HEK293 (cell line): ENCODE results near the gene PHPT1.
A peak's percentile ranks its signal among the peaks of the same experiment; 100 is the strongest.
"Not testable (repeated sequence)": the region's sequence is repeated elsewhere in the genome, so short reads cannot be mapped to it uniquely, and the experiment has no call there.

Source experiments
- CTCF ChIA-PET: fragments of 350-600 bp; formaldehyde crosslinking; extraction: SDS; loops from one replicate; lab custom pipeline; 2021; ENCODE audit warnings: antibody characterized with exemption; lab: Yijun Ruan, JAX
- POLR2A ChIA-PET: fragments of 300-600 bp; formaldehyde crosslinking; extraction: SDS; loops from one replicate; lab custom pipeline; 2020; ENCODE audit warnings: antibody characterized with exemption, inconsistent platforms; lab: Yijun Ruan, JAX
- H3K27ac ChIP-seq: fragments of 200-500 bp; sonication (Bioruptor generic); 2 replicates; pipeline ENCODE4 v1.5.1; 2014; ENCODE audit warnings: low read depth, low read length, control low read depth, inconsistent platforms; ENCODE audit errors: extremely low read depth
- H3K36me3 ChIP-seq, 2 experiments: fragments of 200-500 bp in 1 of 2; sonication (Bioruptor generic) in 1 of 2; 1 replicate in 1 of 2; 2 replicates in 1 of 2; pipeline ENCODE4 v1.5.1; 2014 to 2017; ENCODE audit warnings: inconsistent platforms in 2 of 2, low read length in 2 of 2; ENCODE audit not compliant: control insufficient read depth in 2 of 2, insufficient read depth in 1 of 2
- H3K4me1 ChIP-seq: fragments of 200-500 bp; sonication (Bioruptor generic); 2 replicates; pipeline ENCODE4 v1.5.1; 2014; ENCODE audit warnings: mild to moderate bottlenecking, low read length, inconsistent platforms; ENCODE audit not compliant: control insufficient read depth, insufficient read depth
- H3K4me3 ChIP-seq: 2 replicates; pipeline ENCODE4 v1.5.1; 2011; ENCODE audit warnings: low read depth, mild to moderate bottlenecking, control low read depth, low read length, moderate library complexity
- H3K9me3 ChIP-seq: fragments of 200-500 bp; sonication (Bioruptor generic); 2 replicates; pipeline ENCODE4 v1.5.1; 2014; ENCODE audit warnings: low read depth, low read length, inconsistent platforms; ENCODE audit not compliant: control insufficient read depth, insufficient read depth
- GLIS1 ChIP-seq: fragments of 450-650 bp; formaldehyde crosslinking; IDR thresholded peaks from 2 replicates; pipeline ENCODE4 v1.5.1; 2016; ENCODE audit warnings: missing biosample characterization, missing genetic modification characterization
- ZIC2 ChIP-seq: fragments of 450-650 bp; formaldehyde crosslinking; IDR thresholded peaks from 2 replicates; pipeline ENCODE4 v1.5.1; 2016; ENCODE audit warnings: missing biosample characterization, missing genetic modification characterization
- ZNF10 ChIP-seq: fragments of 450-650 bp; formaldehyde crosslinking; IDR thresholded peaks from 2 replicates; pipeline ENCODE4 v1.5.1; 2017; ENCODE audit warnings: missing biosample characterization, missing genetic modification characterization
- ZNF114 ChIP-seq: fragments of 450-650 bp; formaldehyde crosslinking; IDR thresholded peaks from 2 replicates; pipeline ENCODE4 v1.5.0; 2017; ENCODE audit warnings: missing biosample characterization, missing genetic modification characterization
- ZNF341 ChIP-seq: fragments of 450-650 bp; formaldehyde crosslinking; IDR thresholded peaks from 2 replicates; pipeline ENCODE4; 2016; ENCODE audit warnings: low read depth, missing biosample characterization, missing genetic modification characterization
- ZNF394 ChIP-seq: fragments of 450-650 bp; formaldehyde crosslinking; IDR thresholded peaks from 2 replicates; pipeline ENCODE4 v1.5.1; 2016; ENCODE audit warnings: missing biosample characterization, missing genetic modification characterization, mild to moderate bottlenecking, moderate library complexity, borderline replicate concordance
- ZNF433 ChIP-seq: fragments of 450-650 bp; formaldehyde crosslinking; IDR thresholded peaks from 2 replicates; pipeline ENCODE4 v1.5.1; 2016; ENCODE audit warnings: missing biosample characterization, missing genetic modification characterization, low read depth
- ZNF501 ChIP-seq: fragments of 450-650 bp; formaldehyde crosslinking; IDR thresholded peaks from 2 replicates; pipeline ENCODE4 v1.5.1; 2016; ENCODE audit warnings: missing biosample characterization, missing genetic modification characterization
- ZNF549 ChIP-seq: fragments of 450-650 bp; IDR thresholded peaks from 2 replicates; pipeline ENCODE4 v1.5.1; 2018; ENCODE audit warnings: missing biosample characterization, missing genetic modification characterization, mild to moderate bottlenecking, inconsistent platforms, moderate library complexity
- ZNF600 ChIP-seq: fragments of 450-650 bp; formaldehyde crosslinking; IDR thresholded peaks from 2 replicates; pipeline ENCODE4 v1.5.1; 2016; ENCODE audit warnings: missing biosample characterization, missing genetic modification characterization
- ZNF660 ChIP-seq: fragments of 450-650 bp; IDR thresholded peaks from 2 replicates; pipeline ENCODE4 v1.5.1; 2018; ENCODE audit warnings: missing biosample characterization, mild to moderate bottlenecking, missing genetic modification characterization
- ZNF777 ChIP-seq: fragments of 450-650 bp; formaldehyde crosslinking; IDR thresholded peaks from 2 replicates; pipeline ENCODE4 v1.5.1; 2017; ENCODE audit warnings: missing biosample characterization, missing genetic modification characterization, borderline replicate concordance
- TF ChIP-seq, protein P1 (sequence below): fragments of 450-650 bp; formaldehyde crosslinking; IDR thresholded peaks from 2 replicates; pipeline ENCODE4 v1.5.1; 2016; ENCODE audit warnings: missing biosample characterization, missing genetic modification characterization
- TF ChIP-seq, protein P2 (sequence below): fragments of 450-650 bp; formaldehyde crosslinking; IDR thresholded peaks from 2 replicates; pipeline ENCODE4 v1.5.1; 2016; ENCODE audit warnings: missing biosample characterization, missing genetic modification characterization, borderline replicate concordance
- TF ChIP-seq, protein P3 (sequence below): fragments of 450-650 bp; formaldehyde crosslinking; IDR thresholded peaks from 2 replicates; pipeline ENCODE4 v1.5.1; 2017; ENCODE audit warnings: missing biosample characterization, missing genetic modification characterization
- TF ChIP-seq, protein P4 (sequence below): fragments of 450-650 bp; formaldehyde crosslinking; IDR thresholded peaks from 2 replicates; pipeline ENCODE4 v1.5.1; 2016; ENCODE audit warnings: missing biosample characterization, missing genetic modification characterization

Gene PHPT1

DNA sequence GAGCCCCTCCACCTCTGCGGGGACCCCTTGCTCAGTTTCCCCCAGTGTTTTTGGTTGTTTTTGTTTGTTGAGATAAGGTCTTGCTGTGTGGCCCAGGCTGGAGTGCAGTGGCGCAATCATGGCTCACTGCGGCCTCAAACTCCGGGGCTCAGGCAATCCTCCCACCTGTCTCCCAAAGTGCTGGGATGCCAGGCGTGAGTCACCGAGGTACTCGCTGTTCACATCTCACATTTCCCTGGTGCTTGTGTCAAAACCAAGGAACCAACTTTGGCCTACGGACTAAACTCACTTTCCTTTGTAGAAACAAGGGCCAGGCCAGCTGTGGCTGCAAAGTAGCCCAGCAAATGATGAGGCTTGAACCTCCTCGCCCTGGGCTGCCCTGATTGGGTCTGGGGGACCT is 16.6 kb upstream of the PHPT1 start:
- Histone ChIP-seq H3K9me3 (no peaks in the 10 kb centered on the region), H3K4me1 (no peaks in the 10 kb centered on the region), H3K4me3 (no peak overlapping the region), H3K27ac (no peak overlapping the region), H3K36me3 (peaks cover 0 to 68% of the 10 kb centered on the region in 2 experiments; a peak in 2 of 3 replicates)
- ChIA-PET POLR2A (no interaction called here), CTCF (interaction anchor here (0.6 to 1.7 kb wide), 4 partner anchors 10 to 94 kb away, joined by 3 to 11 read pairs (median 4); partner anchors contain the start of gene AJM1)
- no peak for TF ChIP-seq ZNF660 (tag by site-specific recombination)
- no peak for TF ChIP-seq ZNF549 (tag by site-specific recombination)
- TF ChIP-seq ZNF341 (tag by site-specific recombination), result no peak
- TF ChIP-seq, protein P1, sequence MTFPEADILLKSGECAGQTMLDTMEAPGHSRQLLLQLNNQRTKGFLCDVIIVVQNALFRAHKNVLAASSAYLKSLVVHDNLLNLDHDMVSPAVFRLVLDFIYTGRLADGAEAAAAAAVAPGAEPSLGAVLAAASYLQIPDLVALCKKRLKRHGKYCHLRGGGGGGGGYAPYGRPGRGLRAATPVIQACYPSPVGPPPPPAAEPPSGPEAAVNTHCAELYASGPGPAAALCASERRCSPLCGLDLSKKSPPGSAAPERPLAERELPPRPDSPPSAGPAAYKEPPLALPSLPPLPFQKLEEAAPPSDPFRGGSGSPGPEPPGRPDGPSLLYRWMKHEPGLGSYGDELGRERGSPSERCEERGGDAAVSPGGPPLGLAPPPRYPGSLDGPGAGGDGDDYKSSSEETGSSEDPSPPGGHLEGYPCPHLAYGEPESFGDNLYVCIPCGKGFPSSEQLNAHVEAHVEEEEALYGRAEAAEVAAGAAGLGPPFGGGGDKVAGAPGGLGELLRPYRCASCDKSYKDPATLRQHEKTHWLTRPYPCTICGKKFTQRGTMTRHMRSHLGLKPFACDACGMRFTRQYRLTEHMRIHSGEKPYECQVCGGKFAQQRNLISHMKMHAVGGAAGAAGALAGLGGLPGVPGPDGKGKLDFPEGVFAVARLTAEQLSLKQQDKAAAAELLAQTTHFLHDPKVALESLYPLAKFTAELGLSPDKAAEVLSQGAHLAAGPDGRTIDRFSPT (tag by site-specific recombination), result no peak
- TF ChIP-seq ZNF777 (tag by site-specific recombination), result no peak
- TF ChIP-seq, protein P2, sequence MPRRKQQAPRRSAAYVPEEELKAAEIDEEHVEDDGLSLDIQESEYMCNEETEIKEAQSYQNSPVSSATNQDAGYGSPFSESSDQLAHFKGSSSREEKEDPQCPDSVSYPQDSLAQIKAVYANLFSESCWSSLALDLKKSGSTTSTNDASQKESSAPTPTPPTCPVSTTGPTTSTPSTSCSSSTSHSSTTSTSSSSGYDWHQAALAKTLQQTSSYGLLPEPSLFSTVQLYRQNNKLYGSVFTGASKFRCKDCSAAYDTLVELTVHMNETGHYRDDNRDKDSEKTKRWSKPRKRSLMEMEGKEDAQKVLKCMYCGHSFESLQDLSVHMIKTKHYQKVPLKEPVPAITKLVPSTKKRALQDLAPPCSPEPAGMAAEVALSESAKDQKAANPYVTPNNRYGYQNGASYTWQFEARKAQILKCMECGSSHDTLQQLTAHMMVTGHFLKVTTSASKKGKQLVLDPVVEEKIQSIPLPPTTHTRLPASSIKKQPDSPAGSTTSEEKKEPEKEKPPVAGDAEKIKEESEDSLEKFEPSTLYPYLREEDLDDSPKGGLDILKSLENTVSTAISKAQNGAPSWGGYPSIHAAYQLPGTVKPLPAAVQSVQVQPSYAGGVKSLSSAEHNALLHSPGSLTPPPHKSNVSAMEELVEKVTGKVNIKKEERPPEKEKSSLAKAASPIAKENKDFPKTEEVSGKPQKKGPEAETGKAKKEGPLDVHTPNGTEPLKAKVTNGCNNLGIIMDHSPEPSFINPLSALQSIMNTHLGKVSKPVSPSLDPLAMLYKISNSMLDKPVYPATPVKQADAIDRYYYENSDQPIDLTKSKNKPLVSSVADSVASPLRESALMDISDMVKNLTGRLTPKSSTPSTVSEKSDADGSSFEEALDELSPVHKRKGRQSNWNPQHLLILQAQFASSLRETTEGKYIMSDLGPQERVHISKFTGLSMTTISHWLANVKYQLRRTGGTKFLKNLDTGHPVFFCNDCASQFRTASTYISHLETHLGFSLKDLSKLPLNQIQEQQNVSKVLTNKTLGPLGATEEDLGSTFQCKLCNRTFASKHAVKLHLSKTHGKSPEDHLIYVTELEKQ, result no peak
- no peak for TF ChIP-seq ZNF433 (tag by site-specific recombination)
- no peak for TF ChIP-seq ZNF114 (tag by site-specific recombination)
- no peak for TF ChIP-seq ZNF10
- TF ChIP-seq ZNF501, result no peak
- TF ChIP-seq, protein P3, sequence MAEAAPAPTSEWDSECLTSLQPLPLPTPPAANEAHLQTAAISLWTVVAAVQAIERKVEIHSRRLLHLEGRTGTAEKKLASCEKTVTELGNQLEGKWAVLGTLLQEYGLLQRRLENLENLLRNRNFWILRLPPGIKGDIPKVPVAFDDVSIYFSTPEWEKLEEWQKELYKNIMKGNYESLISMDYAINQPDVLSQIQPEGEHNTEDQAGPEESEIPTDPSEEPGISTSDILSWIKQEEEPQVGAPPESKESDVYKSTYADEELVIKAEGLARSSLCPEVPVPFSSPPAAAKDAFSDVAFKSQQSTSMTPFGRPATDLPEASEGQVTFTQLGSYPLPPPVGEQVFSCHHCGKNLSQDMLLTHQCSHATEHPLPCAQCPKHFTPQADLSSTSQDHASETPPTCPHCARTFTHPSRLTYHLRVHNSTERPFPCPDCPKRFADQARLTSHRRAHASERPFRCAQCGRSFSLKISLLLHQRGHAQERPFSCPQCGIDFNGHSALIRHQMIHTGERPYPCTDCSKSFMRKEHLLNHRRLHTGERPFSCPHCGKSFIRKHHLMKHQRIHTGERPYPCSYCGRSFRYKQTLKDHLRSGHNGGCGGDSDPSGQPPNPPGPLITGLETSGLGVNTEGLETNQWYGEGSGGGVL (tag by site-specific recombination), result no peak

DNA sequence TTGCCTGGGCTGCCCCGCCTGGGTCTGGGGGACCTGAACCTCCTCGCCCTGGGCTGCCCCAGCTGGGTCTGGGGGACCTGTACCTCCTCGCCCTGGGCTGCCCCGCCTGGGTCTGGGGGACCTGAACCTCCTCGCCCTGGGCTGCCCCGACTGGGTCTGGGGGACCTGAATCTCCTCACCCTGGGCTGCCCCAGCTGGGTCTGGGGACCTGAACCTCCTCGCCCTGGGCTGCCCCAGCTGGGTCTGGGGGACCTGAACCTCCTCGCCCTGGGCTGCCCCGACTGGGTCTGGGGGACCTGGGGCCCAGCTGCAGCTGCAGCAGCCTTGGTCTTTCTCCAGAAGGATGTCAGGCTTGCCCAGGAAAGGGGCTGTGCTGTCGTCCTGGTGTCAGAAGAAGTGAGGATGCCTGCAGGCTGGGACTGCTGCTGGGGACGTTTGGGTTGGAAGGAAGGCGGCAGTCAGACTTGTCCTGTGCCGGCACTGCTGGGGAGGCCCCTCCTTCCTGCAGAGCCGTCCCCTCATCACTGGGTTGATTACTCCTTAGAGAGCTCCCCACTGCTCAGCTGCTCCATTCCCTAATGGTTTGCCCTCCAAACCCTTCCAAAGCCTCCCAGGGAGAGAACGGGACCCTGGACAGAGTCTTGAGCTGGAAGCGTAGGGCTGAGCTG is 15.7 kb upstream of the PHPT1 start:
- not testable (repeated sequence) for H3K4me3 ChIP-seq, H3K4me1 ChIP-seq, H3K9me3 ChIP-seq, H3K27ac ChIP-seq
- peaks cover 0 to 67% of the 10 kb centered on the region in 2 experiments; a peak in 2 of 3 replicates for H3K36me3 ChIP-seq
- TF ChIP-seq ZNF600 (peak; percentile 89), ZNF394 (tag by site-specific recombination) (peak; percentile 53; the same call in 1 of the 2 replicates), GLIS1 (tag by site-specific recombination) (peak; percentile 31; the same call in 1 of the 2 replicates), ZIC2 (tag by site-specific recombination) (peak; percentile 34)
- TF ChIP-seq, protein P4, sequence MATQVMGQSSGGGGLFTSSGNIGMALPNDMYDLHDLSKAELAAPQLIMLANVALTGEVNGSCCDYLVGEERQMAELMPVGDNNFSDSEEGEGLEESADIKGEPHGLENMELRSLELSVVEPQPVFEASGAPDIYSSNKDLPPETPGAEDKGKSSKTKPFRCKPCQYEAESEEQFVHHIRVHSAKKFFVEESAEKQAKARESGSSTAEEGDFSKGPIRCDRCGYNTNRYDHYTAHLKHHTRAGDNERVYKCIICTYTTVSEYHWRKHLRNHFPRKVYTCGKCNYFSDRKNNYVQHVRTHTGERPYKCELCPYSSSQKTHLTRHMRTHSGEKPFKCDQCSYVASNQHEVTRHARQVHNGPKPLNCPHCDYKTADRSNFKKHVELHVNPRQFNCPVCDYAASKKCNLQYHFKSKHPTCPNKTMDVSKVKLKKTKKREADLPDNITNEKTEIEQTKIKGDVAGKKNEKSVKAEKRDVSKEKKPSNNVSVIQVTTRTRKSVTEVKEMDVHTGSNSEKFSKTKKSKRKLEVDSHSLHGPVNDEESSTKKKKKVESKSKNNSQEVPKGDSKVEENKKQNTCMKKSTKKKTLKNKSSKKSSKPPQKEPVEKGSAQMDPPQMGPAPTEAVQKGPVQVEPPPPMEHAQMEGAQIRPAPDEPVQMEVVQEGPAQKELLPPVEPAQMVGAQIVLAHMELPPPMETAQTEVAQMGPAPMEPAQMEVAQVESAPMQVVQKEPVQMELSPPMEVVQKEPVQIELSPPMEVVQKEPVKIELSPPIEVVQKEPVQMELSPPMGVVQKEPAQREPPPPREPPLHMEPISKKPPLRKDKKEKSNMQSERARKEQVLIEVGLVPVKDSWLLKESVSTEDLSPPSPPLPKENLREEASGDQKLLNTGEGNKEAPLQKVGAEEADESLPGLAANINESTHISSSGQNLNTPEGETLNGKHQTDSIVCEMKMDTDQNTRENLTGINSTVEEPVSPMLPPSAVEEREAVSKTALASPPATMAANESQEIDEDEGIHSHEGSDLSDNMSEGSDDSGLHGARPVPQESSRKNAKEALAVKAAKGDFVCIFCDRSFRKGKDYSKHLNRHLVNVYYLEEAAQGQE (tag by site-specific recombination), result peak; percentile 75
- ChIA-PET CTCF (interaction anchor here (0.6 to 1.1 kb wide), 4 partner anchors 9 to 45 kb away, joined by 3 to 4 read pairs (median 3); partner anchors contain the start of gene AJM1), POLR2A (interaction anchor here (1.4 kb wide), 1 partner anchor 25 kb away, joined by 3 read pairs; no protein-coding TSS in a partner anchor)
